ENCODE data around the gene ATF1.

The ATF1 gene

DNA sequence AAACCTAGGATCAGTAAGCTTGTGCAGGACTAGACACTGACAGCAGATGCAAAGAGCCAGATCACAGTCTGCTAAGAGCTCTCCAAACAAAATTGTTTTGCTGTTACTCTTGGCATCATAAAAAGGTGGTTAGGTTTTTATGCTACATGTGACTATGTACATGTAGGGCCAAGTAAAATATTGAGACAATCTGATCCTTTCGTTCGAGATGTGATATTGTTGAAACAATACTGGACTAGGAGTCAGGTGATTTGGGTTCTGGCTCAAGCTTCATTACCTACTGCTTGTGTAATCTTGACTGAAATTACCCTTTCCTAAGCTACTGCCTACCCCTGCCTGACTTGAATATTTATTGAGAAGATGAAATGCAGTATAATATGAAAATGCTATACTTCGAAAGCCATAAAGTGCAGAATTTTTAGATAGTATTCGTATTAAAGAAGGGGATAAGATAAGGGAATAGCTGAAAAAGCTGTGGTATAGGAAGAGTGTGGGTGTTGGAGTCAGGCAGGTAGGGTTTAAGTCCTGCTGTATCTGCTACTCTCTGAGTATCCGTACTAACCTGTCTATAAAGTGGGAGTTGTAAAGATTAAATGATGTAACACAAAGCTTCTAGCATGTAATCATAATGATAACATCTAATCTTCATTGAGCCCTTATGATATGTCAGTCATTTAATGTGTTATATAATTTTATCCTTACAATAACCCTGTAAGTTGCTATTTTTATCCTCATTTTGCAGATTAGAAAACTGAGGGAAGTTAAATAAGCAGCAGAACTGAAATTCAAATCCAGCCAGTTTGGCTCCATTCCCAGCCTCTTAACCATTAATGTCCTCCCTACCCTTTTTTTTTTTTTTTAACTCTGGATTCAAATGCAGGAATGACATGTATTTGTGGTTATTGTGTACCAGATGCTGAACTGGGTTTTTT is 38.6 kb upstream of the ATF1 start:
- Histone ChIP-seq H3K27ac (ENCODE audit: low read depth, low read length) (no peak overlapping the region), H3K4me2 (ENCODE audit: low read length) (no peak overlapping the region), H3K4me3 (ENCODE audit: low read length) (no peak overlapping the region), H3K9me3 (ENCODE audit: control insufficient read depth, insufficient read depth, low read length) (no peaks in the 10 kb centered on the region), H3K9me2 (replicated peaks; ENCODE audit: control insufficient read depth, low read length) (no peaks in the 10 kb centered on the region), H3K4me1 (ENCODE audit: control insufficient read depth, low read length) (peaks cover 4% of the 10 kb centered on the region; the same call in 1 of the 2 replicates), H3K36me3 (ENCODE audit: control insufficient read depth, low read length) (peaks cover 27% of the 10 kb centered on the region; the same call in 1 of the 2 replicates), H3K27me3 (ENCODE audit: control insufficient read depth, low read length) (no peaks in the 10 kb centered on the region), H4K20me1 (ENCODE audit: control insufficient read depth, insufficient read depth, low read depth, low read length) (no peaks in the 10 kb centered on the region), H3F3A (ENCODE audit: control insufficient read depth, insufficient read depth) (no peaks in the 10 kb centered on the region), H3K79me2 (ENCODE audit: control insufficient read depth, low read length) (no peaks in the 10 kb centered on the region)
- no peak for TF ChIP-seq CTCF (IDR thresholded peaks at IDR 0.05; ENCODE audit: low read depth, low read length, poor library complexity, severe bottlenecking)
- TF ChIP-seq EZH2phosphoT487 (IDR thresholded peaks at IDR 0.05; ENCODE audit: borderline replicate concordance, low read length) = no peak

DNA sequence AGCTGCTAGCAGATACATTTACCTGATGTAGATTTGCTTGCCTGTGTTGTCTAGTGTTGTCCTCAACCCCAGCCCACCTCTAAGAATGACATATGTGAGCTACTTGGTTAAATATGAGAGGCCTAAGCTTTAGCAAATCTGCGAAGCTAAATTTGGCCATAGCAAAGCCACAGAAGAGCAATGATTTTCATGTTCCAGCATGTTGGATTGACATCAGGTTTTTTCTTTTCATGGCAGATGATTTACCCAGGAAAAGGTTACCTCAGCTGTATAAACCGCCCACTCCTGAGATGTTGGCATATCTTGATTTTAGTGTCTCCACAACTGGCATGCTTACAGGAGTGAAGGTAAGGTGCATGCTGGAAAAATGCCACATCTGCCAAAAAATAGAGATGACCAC is 36.4 kb upstream of the ATF1 start:
- Histone ChIP-seq H3F3A (ENCODE audit: control insufficient read depth, insufficient read depth) (no peaks in the 10 kb centered on the region), H3K27ac (ENCODE audit: low read depth, low read length) (no peak overlapping the region), H3K79me2 (ENCODE audit: control insufficient read depth, low read length) (no peaks in the 10 kb centered on the region), H3K4me1 (ENCODE audit: control insufficient read depth, low read length) (peaks cover 3% of the 10 kb centered on the region; the same call in 1 of the 2 replicates), H3K27me3 (ENCODE audit: control insufficient read depth, low read length) (no peaks in the 10 kb centered on the region), H3K4me2 (ENCODE audit: low read length) (no peak overlapping the region), H3K9me3 (ENCODE audit: control insufficient read depth, insufficient read depth, low read length) (no peaks in the 10 kb centered on the region), H4K20me1 (ENCODE audit: control insufficient read depth, insufficient read depth, low read depth, low read length) (no peaks in the 10 kb centered on the region), H3K4me3 (ENCODE audit: low read length) (no peak overlapping the region), H3K9me2 (replicated peaks; ENCODE audit: control insufficient read depth, low read length) (no peaks in the 10 kb centered on the region), H3K36me3 (ENCODE audit: control insufficient read depth, low read length) (peaks cover 23% of the 10 kb centered on the region; the same call in 1 of the 2 replicates)
- no peak for TF ChIP-seq EZH2phosphoT487 (IDR thresholded peaks at IDR 0.05; ENCODE audit: borderline replicate concordance, low read length)

DNA sequence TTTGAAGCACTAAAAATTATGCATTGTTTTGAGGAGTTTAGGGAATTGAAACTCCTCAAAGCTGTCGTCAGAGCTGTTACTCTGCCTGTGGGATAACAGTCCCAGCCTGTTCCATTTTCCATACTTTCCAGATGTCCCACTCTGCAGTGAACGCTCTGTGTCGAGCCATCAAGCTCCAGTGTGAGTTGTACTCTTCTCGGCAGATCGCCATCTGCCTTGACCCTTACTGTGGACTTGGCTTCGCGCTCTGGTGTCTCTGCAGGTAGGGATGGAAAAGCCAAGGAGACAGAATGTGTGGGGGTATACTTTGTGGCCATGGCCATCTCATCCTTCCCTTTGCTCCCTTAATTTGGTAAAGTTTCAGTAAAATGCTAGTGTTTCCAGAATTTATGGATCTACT is 35.5 kb upstream of the ATF1 start:
- Histone ChIP-seq H3K9me2 (replicated peaks; ENCODE audit: control insufficient read depth, low read length) (no peaks in the 10 kb centered on the region), H3K4me3 (ENCODE audit: low read length) (no peak overlapping the region), H3K9me3 (ENCODE audit: control insufficient read depth, insufficient read depth, low read length) (no peaks in the 10 kb centered on the region), H3K79me2 (ENCODE audit: control insufficient read depth, low read length) (no peaks in the 10 kb centered on the region), H3K4me1 (ENCODE audit: control insufficient read depth, low read length) (no peaks in the 10 kb centered on the region), H3K4me2 (ENCODE audit: low read length) (no peak overlapping the region), H3K27me3 (ENCODE audit: control insufficient read depth, low read length) (no peaks in the 10 kb centered on the region), H3K36me3 (ENCODE audit: control insufficient read depth, low read length) (peaks cover 17% of the 10 kb centered on the region; the same call in 1 of the 2 replicates), H3K27ac (ENCODE audit: low read depth, low read length) (no peak overlapping the region), H3F3A (ENCODE audit: control insufficient read depth, insufficient read depth) (no peaks in the 10 kb centered on the region), H4K20me1 (ENCODE audit: control insufficient read depth, insufficient read depth, low read depth, low read length) (no peaks in the 10 kb centered on the region)
- TF ChIP-seq EZH2phosphoT487 (IDR thresholded peaks at IDR 0.05; ENCODE audit: borderline replicate concordance, low read length) (no peak), CTCF (IDR thresholded peaks at IDR 0.05; ENCODE audit: low read depth, low read length, poor library complexity, severe bottlenecking) (no peak)

DNA sequence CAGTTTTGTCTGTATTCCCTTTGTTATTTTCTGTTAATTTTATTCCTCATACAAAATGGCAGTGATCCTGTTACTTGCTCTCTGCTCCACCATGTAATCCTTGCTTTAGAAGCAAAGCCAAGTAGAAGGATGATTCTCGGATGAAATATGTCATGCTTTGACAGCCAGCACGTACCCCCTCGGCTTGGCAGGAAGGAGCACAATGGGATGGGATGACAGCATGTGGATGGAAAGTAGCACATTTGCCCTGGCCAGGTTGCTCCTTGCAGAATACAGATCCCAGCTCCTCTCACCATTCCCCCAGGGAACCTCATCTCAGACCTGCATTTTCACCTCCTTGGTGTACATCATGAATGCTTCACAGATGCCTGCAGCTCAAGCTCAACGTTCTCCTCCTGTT is 35.1 kb upstream of the ATF1 start:
- Histone ChIP-seq H3K27ac (ENCODE audit: low read depth, low read length) (no peak overlapping the region), H3K9me3 (ENCODE audit: control insufficient read depth, insufficient read depth, low read length) (no peaks in the 10 kb centered on the region), H3K27me3 (ENCODE audit: control insufficient read depth, low read length) (no peaks in the 10 kb centered on the region), H3K9me2 (replicated peaks; ENCODE audit: control insufficient read depth, low read length) (no peaks in the 10 kb centered on the region), H3K36me3 (ENCODE audit: control insufficient read depth, low read length) (peaks cover 16% of the 10 kb centered on the region; the same call in 1 of the 2 replicates), H4K20me1 (ENCODE audit: control insufficient read depth, insufficient read depth, low read depth, low read length) (no peaks in the 10 kb centered on the region), H3K4me3 (ENCODE audit: low read length) (no peak overlapping the region), H3K79me2 (ENCODE audit: control insufficient read depth, low read length) (no peaks in the 10 kb centered on the region), H3K4me1 (ENCODE audit: control insufficient read depth, low read length) (no peaks in the 10 kb centered on the region), H3F3A (ENCODE audit: control insufficient read depth, insufficient read depth) (no peaks in the 10 kb centered on the region), H3K4me2 (ENCODE audit: low read length) (no peak overlapping the region)
- TF ChIP-seq EZH2phosphoT487 (IDR thresholded peaks at IDR 0.05; ENCODE audit: borderline replicate concordance, low read length) (no peak), CTCF (IDR thresholded peaks at IDR 0.05; ENCODE audit: low read depth, low read length, poor library complexity, severe bottlenecking) (no peak)

Data from DOHH2 (cell line).